Cardiac muscle cell (in vitro differentiated cells and primary cell): ENCODE data around the gene RAI14. TPM values are rescaled to one million over a fixed set of nuclear protein-coding genes. Genes with fewer than 3 reads are reported as not detected.
A peak's percentile ranks its signal among the peaks of the same experiment; 100 is the strongest.

Experiments
- DNase-seq, 2 donors: peaks; one replicate each; pipeline versions ENCODE4 v3.0.0 to v3.0.0-alpha.2; 2010 to 2017; ENCODE audit warnings: low read depth in 1 of 2, low spot score in 1 of 2
- H3K27ac ChIP-seq: fragments of 200-600 bp; sonication (generic); 2 replicates; pipeline ENCODE4 v1.5.1; 2016
- H3K27me3 ChIP-seq: fragments of 200-600 bp; sonication (generic); 2 replicates; pipeline ENCODE4 v1.6.0; 2016; ENCODE audit warnings: control low read depth
- H3K36me3 ChIP-seq: fragments of 200-600 bp; sonication (generic); 2 replicates; pipeline ENCODE4 v1.5.1; 2016; ENCODE audit warnings: control low read depth
- H3K4me1 ChIP-seq: fragments of 200-600 bp; sonication (generic); 2 replicates; pipeline ENCODE4 v1.8.1; 2017; ENCODE audit warnings: low read depth, mild to moderate bottlenecking, mixed run types
- H3K4me3 ChIP-seq: fragments of 200-600 bp; sonication (generic); 2 replicates; pipeline ENCODE4 v1.5.1; 2016; ENCODE audit warnings: mild to moderate bottlenecking
- H3K9me3 ChIP-seq: fragments of 200-600 bp; sonication (generic); 2 replicates; pipeline ENCODE4 v1.5.1; 2017; ENCODE audit warnings: low read depth, mild to moderate bottlenecking, control low read depth
- polyA plus RNA-seq: library from polyadenylated mRNA; unstranded; fragments of >200 nt; fragmentation: Nextera tagmentation; extraction: Ambion mirVana; gene quantifications from 2 replicates; pipeline ENCODE4 v1.2.1, GENCODE V29; 2016
- total RNA-seq: library from RNA; depleted of rRNA; stranded (reverse); fragments of >200 nt; gene quantifications from 2 replicates; pipeline ENCODE4 v1.2.3, GENCODE V29; 2016
- TF ChIP-seq, protein P1 (sequence below): IDR thresholded peaks from 2 replicates; pipeline ENCODE4 v1.5.1; 2012; ENCODE audit warnings: low read depth, mild to moderate bottlenecking, low read length

RAI14 gene
- total and polyA plus RNA-seq, 2 experiments from 2014 or later, result 9.6 to 11.6 TPM

- Histone ChIP-seq H3K4me1 (peaks cover 4% of the 10 kb centered on the region), H3K36me3 (no peaks in the 10 kb centered on the region), H3K27ac (no peak overlapping the region), H3K4me3 (no peak overlapping the region), H3K27me3 (no peaks in the 10 kb centered on the region), H3K9me3 (no peaks in the 10 kb centered on the region)
- TF ChIP-seq, protein P1, sequence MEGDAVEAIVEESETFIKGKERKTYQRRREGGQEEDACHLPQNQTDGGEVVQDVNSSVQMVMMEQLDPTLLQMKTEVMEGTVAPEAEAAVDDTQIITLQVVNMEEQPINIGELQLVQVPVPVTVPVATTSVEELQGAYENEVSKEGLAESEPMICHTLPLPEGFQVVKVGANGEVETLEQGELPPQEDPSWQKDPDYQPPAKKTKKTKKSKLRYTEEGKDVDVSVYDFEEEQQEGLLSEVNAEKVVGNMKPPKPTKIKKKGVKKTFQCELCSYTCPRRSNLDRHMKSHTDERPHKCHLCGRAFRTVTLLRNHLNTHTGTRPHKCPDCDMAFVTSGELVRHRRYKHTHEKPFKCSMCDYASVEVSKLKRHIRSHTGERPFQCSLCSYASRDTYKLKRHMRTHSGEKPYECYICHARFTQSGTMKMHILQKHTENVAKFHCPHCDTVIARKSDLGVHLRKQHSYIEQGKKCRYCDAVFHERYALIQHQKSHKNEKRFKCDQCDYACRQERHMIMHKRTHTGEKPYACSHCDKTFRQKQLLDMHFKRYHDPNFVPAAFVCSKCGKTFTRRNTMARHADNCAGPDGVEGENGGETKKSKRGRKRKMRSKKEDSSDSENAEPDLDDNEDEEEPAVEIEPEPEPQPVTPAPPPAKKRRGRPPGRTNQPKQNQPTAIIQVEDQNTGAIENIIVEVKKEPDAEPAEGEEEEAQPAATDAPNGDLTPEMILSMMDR, result no peak
- no peak for DNase-seq
Observed at GRCh38 chr5:34653708-34654107, 2.4 kb upstream of the RAI14 start.

DNA sequence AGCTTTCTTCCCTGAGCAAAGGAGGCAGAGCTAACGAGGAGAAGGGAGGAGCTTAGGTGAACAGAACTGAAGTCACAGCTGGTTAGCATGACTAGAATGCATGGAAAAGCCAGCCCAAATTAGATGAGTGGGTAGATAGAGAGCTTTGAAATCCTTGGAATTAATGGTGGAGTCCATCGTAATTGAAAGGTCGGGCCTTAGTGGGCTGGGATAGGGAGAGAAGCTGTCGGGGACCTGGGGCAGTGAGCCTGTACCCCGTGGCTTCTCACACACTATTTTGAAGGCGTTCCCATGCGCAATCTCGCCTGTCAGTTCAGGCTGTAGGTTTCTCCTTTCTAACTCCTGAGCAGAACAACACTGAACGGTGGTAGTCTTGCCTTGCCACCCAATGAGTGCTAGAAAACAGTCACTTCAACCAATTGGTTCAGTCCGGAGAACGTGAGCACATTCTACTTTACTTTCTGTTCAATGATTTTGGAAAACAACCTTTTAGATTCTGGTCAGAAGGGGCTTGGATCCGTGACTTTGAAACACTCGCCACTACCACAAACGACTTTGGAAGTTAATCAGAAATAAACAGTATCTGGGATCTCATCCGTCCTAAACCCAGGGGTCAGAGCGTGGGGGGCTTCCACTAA lies 655 bp upstream of the RAI14 start:
- TF ChIP-seq, protein P1, result no peak
- no peaks in the 10 kb centered on the region for H3K36me3 ChIP-seq
- H3K27ac ChIP-seq, result peak overlapping the region; percentile 81

DNA sequence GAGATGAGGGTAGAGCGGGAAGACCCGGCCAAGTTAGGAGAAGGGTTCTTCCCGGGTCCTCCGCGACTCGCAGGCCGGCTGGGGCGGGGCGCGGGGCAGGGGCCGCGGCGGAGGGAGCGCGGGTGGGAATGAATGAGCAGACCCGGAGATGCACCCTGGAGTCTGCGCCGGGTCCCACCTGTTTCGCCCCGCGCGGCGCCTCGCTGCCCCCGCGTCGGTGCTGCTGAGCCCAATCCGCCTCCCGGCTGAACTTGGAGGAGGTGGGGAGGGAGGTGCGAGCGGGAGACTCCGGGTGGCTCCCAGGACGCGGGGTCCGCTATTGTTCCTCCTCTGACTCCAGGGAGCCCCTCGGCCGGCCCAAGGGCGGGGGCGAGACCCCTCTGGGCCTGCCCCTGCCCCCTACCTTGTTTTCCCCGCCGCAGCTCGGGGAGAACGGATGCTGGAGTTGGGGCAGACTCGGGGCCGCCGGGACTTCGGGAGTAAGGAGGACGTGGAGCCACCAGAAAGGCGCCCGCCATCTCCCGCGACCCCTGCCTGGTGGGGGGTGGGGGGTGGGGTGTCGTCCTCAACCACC lies 659 bp downstream of the RAI14 start:
- H3K4me1 ChIP-seq, result peaks cover 4% of the 10 kb centered on the region
- peak; percentile 31 to 33 for DNase-seq
- H3K27ac ChIP-seq, result peak overlapping the region; percentile 81
- TF ChIP-seq, protein P1, result no peak
- H3K36me3 ChIP-seq, result no peaks in the 10 kb centered on the region
- peak overlapping the region; percentile 77 for H3K4me3 ChIP-seq
- no peaks in the 10 kb centered on the region for H3K27me3 ChIP-seq
- H3K9me3 ChIP-seq, result no peaks in the 10 kb centered on the region

More for the DNA sequence above, 655 bp upstream of the RAI14 start:
- Histone ChIP-seq H3K4me1 (peaks cover 4% of the 10 kb centered on the region), H3K4me3 (peak overlapping the region; percentile 77), H3K27me3 (no peaks in the 10 kb centered on the region), H3K9me3 (no peaks in the 10 kb centered on the region)
- peak; percentile 71 to 80 for DNase-seq

- TF ChIP-seq, protein P1, result no peak
- Histone ChIP-seq H3K27ac (no peak overlapping the region), H3K9me3 (no peaks in the 10 kb centered on the region), H3K27me3 (no peaks in the 10 kb centered on the region), H3K36me3 (no peaks in the 10 kb centered on the region), H3K4me1 (peaks cover 4% of the 10 kb centered on the region), H3K4me3 (peak overlapping the region; percentile 77)
- peak; percentile 44 to 76 for DNase-seq
Observed at GRCh38 chr5:34657274-34657921, 1.3 kb downstream of the RAI14 start.

DNA sequence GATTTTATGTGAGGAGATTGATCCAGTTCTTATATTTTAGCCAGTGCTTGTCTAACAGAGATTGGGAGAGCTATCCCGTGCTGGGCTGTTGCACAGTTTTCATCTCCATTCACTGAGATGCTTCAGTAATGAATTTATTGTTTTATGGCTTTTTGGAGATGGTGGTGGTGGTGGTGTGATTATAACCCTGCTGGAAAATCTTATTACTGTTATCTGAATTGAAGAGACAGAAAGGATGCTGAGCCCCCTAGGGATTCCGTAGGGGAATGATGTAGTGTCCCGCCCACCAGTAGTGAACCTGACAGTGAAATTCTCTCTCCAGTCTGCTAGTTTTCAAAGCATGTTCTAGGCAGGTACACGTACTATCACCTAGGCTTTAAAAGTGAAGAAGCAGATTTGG lies 1.9 kb downstream of the RAI14 start:
- H3K4me1 ChIP-seq, result peaks cover 4% of the 10 kb centered on the region
- H3K27me3 ChIP-seq, result no peaks in the 10 kb centered on the region
- H3K9me3 ChIP-seq, result no peaks in the 10 kb centered on the region
- H3K4me3 ChIP-seq, result peak overlapping the region; percentile 77
- TF ChIP-seq, protein P1, result no peak
- DNase-seq, result peak in 1 of 2 donors; percentile 21
- H3K36me3 ChIP-seq, result no peaks in the 10 kb centered on the region
- no peak overlapping the region for H3K27ac ChIP-seq
